ENCODE measurements around the gene FGF11. TPM values are rescaled to one million over a fixed set of nuclear protein-coding genes. Genes with fewer than 3 reads are reported as not detected.
A peak's percentile ranks its signal among the peaks of the same experiment; 100 is the strongest.

The FGF11 gene
- total and polyA plus RNA-seq, 10 donors, result 1.0 to 5.5 (median 3.0) TPM

DNA sequence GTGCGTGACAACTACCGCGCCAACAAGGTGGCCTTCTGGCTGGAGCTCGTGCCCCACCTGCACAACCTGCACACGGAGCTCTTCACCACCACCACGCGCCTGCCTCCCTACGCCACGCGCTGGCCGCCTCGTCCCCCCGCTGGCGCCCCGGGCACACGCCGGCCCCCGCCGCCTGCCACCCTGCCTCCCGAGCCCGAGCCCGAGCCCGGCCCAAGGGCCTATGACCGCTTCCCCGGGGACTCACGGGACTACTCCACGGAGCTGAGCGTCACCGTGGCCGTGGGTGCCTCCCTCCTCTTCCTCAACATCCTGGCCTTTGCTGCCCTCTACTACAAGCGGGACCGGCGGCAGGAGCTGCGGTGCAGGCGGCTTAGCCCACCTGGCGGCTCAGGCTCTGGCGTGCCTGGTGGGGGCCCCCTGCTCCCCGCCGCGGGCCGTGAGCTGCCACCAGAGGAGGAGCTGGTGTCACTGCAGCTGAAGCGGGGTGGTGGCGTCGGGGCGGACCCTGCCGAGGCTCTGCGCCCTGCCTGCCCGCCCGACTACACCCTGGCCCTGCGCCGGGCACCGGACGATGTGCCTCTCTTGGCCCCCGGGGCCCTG, 22.2 kb upstream of the FGF11 start:
- no peak for TF ChIP-seq POLR2AphosphoS5 (IDR thresholded peaks at IDR 0.05)
- no peak for TF ChIP-seq POLR2A (IDR thresholded peaks at IDR 0.05)
- TF ChIP-seq, protein P1, sequence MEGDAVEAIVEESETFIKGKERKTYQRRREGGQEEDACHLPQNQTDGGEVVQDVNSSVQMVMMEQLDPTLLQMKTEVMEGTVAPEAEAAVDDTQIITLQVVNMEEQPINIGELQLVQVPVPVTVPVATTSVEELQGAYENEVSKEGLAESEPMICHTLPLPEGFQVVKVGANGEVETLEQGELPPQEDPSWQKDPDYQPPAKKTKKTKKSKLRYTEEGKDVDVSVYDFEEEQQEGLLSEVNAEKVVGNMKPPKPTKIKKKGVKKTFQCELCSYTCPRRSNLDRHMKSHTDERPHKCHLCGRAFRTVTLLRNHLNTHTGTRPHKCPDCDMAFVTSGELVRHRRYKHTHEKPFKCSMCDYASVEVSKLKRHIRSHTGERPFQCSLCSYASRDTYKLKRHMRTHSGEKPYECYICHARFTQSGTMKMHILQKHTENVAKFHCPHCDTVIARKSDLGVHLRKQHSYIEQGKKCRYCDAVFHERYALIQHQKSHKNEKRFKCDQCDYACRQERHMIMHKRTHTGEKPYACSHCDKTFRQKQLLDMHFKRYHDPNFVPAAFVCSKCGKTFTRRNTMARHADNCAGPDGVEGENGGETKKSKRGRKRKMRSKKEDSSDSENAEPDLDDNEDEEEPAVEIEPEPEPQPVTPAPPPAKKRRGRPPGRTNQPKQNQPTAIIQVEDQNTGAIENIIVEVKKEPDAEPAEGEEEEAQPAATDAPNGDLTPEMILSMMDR (IDR thresholded peaks at IDR 0.05 in 8 of 11, conservative IDR thresholded peaks at IDR 0.05 in 3 of 11), result no peak
- no peak for DNase-seq
- Histone ChIP-seq H3K4me3 (no peak overlapping the region), H3K27me3 (replicated peaks in 1 of 7) (no peaks in the 10 kb centered on the region), H3K4me1 (no peaks in the 10 kb centered on the region), H3K27ac (no peak overlapping the region), H3K36me3 (peaks cover 0 to 7% (median 0%) of the 10 kb centered on the region in 6 donors), H3K9me3 (no peaks in the 10 kb centered on the region)
- intact Hi-C loops (cut with DNase I; ENCODE audit: low total_unique reads), result no loop called here
- 94 to 97% (median 96%) methylated on average over 40 to 54 of the region's 54 CpGs for whole genome bisulfite sequencing, 5 donors

DNA sequence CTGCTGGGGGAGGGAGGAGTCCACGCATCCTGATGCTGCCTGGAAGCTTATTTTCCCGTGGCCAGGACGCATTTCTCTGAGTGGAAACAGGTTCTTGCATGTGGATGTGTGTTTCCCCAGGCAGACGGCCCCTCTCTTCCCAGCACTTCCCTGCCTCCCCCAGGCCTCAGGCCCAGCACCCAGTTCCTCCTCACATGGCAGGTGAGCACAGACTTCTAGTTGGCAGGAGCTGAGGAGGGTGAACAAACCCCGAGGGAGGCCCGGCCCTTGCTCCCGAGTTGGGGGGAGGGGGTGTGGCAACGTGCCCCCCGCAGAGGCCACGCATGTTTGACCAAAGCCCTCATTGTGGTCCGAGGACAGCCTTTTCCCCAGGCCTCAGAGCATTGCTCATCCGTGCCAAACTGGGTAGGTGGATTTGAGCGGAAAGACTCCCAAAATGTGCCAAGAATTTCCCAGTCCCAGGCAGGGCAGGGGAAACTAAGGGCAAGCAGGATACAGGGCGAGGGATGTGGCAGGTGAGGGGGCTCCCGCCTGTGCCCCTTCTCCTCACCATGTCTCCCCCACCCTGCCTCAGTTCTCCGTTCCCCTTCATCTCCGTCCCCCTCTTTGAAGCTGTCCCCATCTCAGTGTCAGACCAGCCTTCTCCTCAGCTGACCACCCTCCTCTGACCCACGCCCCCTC, 20.7 kb upstream of the FGF11 start:
- no peak for DNase-seq
- H3K4me3 ChIP-seq, result no peak overlapping the region
- H3K9me3 ChIP-seq, result no peaks in the 10 kb centered on the region
- no peak for TF ChIP-seq POLR2AphosphoS5 (IDR thresholded peaks at IDR 0.05)
- TF ChIP-seq, protein P1 (IDR thresholded peaks at IDR 0.05 in 8 of 11, conservative IDR thresholded peaks at IDR 0.05 in 3 of 11), result no peak
- no peak for TF ChIP-seq POLR2A (IDR thresholded peaks at IDR 0.05)
- WGBS, 5 donors, result 71 to 83% (median 76%) methylated on average over 9 to 18 of the region's 18 CpGs
- H3K4me1 ChIP-seq, result no peaks in the 10 kb centered on the region
- H3K27ac ChIP-seq, result no peak overlapping the region
- intact Hi-C loops (cut with DNase I; ENCODE audit: low total_unique reads), result no loop called here
- no peaks in the 10 kb centered on the region for H3K27me3 ChIP-seq (replicated peaks in 1 of 7)
- H3K36me3 ChIP-seq, result peaks cover 0 to 7% (median 0%) of the 10 kb centered on the region in 6 donors

GRCh38 chr17:7419819-7420610, 19.3 kb upstream of the FGF11 start, which contains the start of gene SPEM1:
SPEM1 (plus strand) TSS chr17:7420324; CDS start chr17:7420385, 61 bp downstream.
- H3K4me3 ChIP-seq, result no peak within 1 kb of the TSS
- H3K4me1 ChIP-seq, result no peaks in the 10 kb centered on the region
- no peak within 1 kb of the TSS for H3K27ac ChIP-seq
- no peaks in the 10 kb centered on the region for H3K9me3 ChIP-seq
- TF ChIP-seq POLR2A (IDR thresholded peaks at IDR 0.05) (no peak), POLR2AphosphoS5 (IDR thresholded peaks at IDR 0.05) (peak in 1 of 3 donors; percentile 21)
- TF ChIP-seq, protein P1 (IDR thresholded peaks at IDR 0.05 in 8 of 11, conservative IDR thresholded peaks at IDR 0.05 in 3 of 11), result no peak
- DNase-seq, result no peak
- no peaks in the 10 kb centered on the region for H3K27me3 ChIP-seq (replicated peaks in 1 of 7)
- 64 to 83% (median 82%) methylated on average over 8 to 17 of the region's 17 CpGs for WGBS, 5 donors
- intact Hi-C loops (cut with DNase I; ENCODE audit: low total_unique reads), result no loop called here
- peaks cover 0 to 7% (median 0%) of the 10 kb centered on the region in 6 donors for H3K36me3 ChIP-seq

All from spleen (tissue), 11 donors.